Left renal cortex interstitium (tissue), 4 donors: ENCODE measurements around the gene RFXANK. TPM values are rescaled to one million over a fixed set of nuclear protein-coding genes. Genes with fewer than 3 reads are reported as not detected.
"Not testable (repeated sequence)": the region's sequence is repeated elsewhere in the genome, so short reads cannot be mapped to it uniquely, and the experiment has no call there.

Experiments used
- DNase-seq, 4 donors: peaks; one replicate each; pipeline ENCODE4 v3.0.0-alpha.2; 2013; ENCODE audit warnings: low read depth in 4 of 4, low spot score in 2 of 4, missing footprints in 1 of 4
- polyA plus RNA-seq, 4 donors: library from polyadenylated mRNA; unstranded; fragments of 120-200 nt; gene quantifications; one replicate each; pipeline ENCODE4 v1.2.1, GENCODE V29; 2013; ENCODE audit not compliant: insufficient read length in 4 of 4

Gene RFXANK
- polyA plus RNA-seq, 4 donors, result 58.1 to 96.0 (median 75.3) TPM

GRCh38 chr19:19169236-19170052 lies 22.6 kb upstream of the RFXANK start:
- no peak for DNase-seq

- DNase-seq, result no peak
These were observed 21.8 kb upstream of the RFXANK start, which contains the start of gene MEF2B for GRCh38 chr19:19170053-19170872. Gene MEF2B (minus strand): TSS chr19:19170263. CDS start chr19:19150735, 19,528 bp downstream.

GRCh38 chr19:19170873-19171672 lies 21.0 kb upstream of the RFXANK start:
- DNase-seq, result no peak

GRCh38 chr19:19171821-19172532 lies 20.1 kb upstream of the RFXANK start:
- DNase-seq, result no peak

GRCh38 chr19:19173243-19173642 lies 18.8 kb upstream of the RFXANK start:
- not testable (repeated sequence) for DNase-seq

- DNase-seq, result no peak
These were observed 15.1 kb upstream of the RFXANK start for GRCh38 chr19:19176950-19177349.

GRCh38 chr19:19179548-19180441 lies 12.3 kb upstream of the RFXANK start:
- DNase-seq, result no peak

- no peak for DNase-seq
These were observed 10.5 kb upstream of the RFXANK start for GRCh38 chr19:19181488-19181998.

GRCh38 chr19:19185853-19186740 lies 6.0 kb upstream of the RFXANK start:
- DNase-seq, result no peak

GRCh38 chr19:19186742-19187141 lies 5.3 kb upstream of the RFXANK start:
- no peak for DNase-seq

GRCh38 chr19:19191768-19192077 lies 335 bp upstream of the RFXANK start:
- no peak for DNase-seq

- no peak for DNase-seq
These were observed 909 bp downstream of the RFXANK start for GRCh38 chr19:19192910-19193423.

- DNase-seq, result no peak
These were observed 1.9 kb downstream of the RFXANK start for GRCh38 chr19:19193926-19194325.

- DNase-seq, result no peak
These were observed 9.9 kb downstream of the RFXANK start for GRCh38 chr19:19201697-19202630.

GRCh38 chr19:19202707-19203011 lies 10.6 kb downstream of the RFXANK start:
- no peak for DNase-seq

- peak in 3 of 4 donors; percentile 66 to 83 (median 72) for DNase-seq
These were observed 11.2 kb downstream of the RFXANK start, which contains the start of gene NR2C2AP for GRCh38 chr19:19203012-19203856. Gene NR2C2AP (minus strand): TSS chr19:19203414. CDS start chr19:19203060, 354 bp downstream.
